ENCODE data around the gene SET.

- no peak for TF ChIP-seq CTCF (IDR thresholded peaks at IDR 0.05)
- TF ChIP-seq POLR2A (IDR thresholded peaks at IDR 0.05): no peak
These were observed 37.2 kb upstream of the SET start for GRCh38 chr9:128651798-128652197.
